GM23338 (cell line): ENCODE data around the gene HOMER1. TPM values are rescaled to one million over a fixed set of nuclear protein-coding genes. Genes with fewer than 3 reads are reported as not detected.

Experiments used
- ATAC-seq: fragments of 200-7000 bp; cut with Tn5 transposase; 3 replicates; pipeline ENCODE4 v1.9.1; 2020
- DNase-seq: peaks from one replicate; pipeline ENCODE4 v3.0.0-alpha.2; 2015; ENCODE audit warnings: low spot score
- H2AFZ ChIP-seq: fragments of 200-600 bp; sonication (generic); 2 replicates; pipeline ENCODE4 v1.8.0; 2016; ENCODE audit warnings: antibody characterized with exemption, mild to moderate bottlenecking, moderate library complexity
- H3F3A ChIP-seq: fragments of 200-600 bp; sonication (generic); replicated peaks from 2 replicates; pipeline ENCODE4 v1.8.0; 2017; ENCODE audit warnings: antibody characterized with exemption, mixed run types, low read depth
- H3K27ac ChIP-seq: fragments of 200-600 bp; sonication (generic); 2 replicates; pipeline ENCODE4 v1.6.1; 2016; ENCODE audit warnings: low read depth
- H3K27me3 ChIP-seq: fragments of 200-600 bp; sonication (generic); 2 replicates; pipeline ENCODE4 v1.8.0; 2016; ENCODE audit warnings: mild to moderate bottlenecking, mixed run types, moderate library complexity; ENCODE audit not compliant: insufficient read depth
- H3K36me3 ChIP-seq: fragments of 200-600 bp; sonication (generic); 2 replicates; pipeline ENCODE4 v1.8.0; 2016; ENCODE audit warnings: mild to moderate bottlenecking; ENCODE audit not compliant: insufficient read depth
- H3K4me1 ChIP-seq: fragments of 200-600 bp; sonication (generic); 2 replicates; pipeline ENCODE4 v1.8.0; 2016; ENCODE audit warnings: mild to moderate bottlenecking, moderate library complexity; ENCODE audit not compliant: insufficient read depth
- H3K4me2 ChIP-seq: fragments of 200-600 bp; sonication (generic); 2 replicates; pipeline ENCODE4 v1.7.1; 2017; ENCODE audit warnings: mixed run types
- H3K4me3 ChIP-seq: fragments of 200-600 bp; sonication (generic); 2 replicates; pipeline ENCODE4 v1.6.1; 2016; ENCODE audit warnings: mixed run types
- H3K79me2 ChIP-seq: fragments of 200-600 bp; sonication (generic); replicated peaks from 2 replicates; pipeline ENCODE4 v1.8.0; 2017; ENCODE audit warnings: mild to moderate bottlenecking; ENCODE audit not compliant: insufficient read depth
- H3K9me2 ChIP-seq: fragments of 200-600 bp; sonication (generic); 2 replicates; pipeline ENCODE4 v1.8.0; 2017; ENCODE audit not compliant: insufficient read depth
- H4K20me1 ChIP-seq: fragments of 200-600 bp; sonication (generic); replicated peaks from 2 replicates; pipeline ENCODE4 v1.8.0; 2017; ENCODE audit warnings: mild to moderate bottlenecking; ENCODE audit not compliant: insufficient read depth
- H3K27ac Mint-ChIP-seq: 2 replicates; pipeline ENCODE4 v1.8.0; 2020; ENCODE audit warnings: inconsistent platforms, mild to moderate bottlenecking, moderate library complexity, mixed read lengths
- H3K27me3 Mint-ChIP-seq: 3 replicates; pipeline ENCODE4 v1.8.0; 2022; ENCODE audit warnings: low read depth, mild to moderate bottlenecking, moderate library complexity, mixed read lengths, inconsistent platforms; ENCODE audit not compliant: insufficient read depth, poor library complexity
- H3K36me3 Mint-ChIP-seq: 3 replicates; pipeline ENCODE4 v1.8.0; 2021; ENCODE audit warnings: low read depth, mild to moderate bottlenecking, inconsistent platforms, moderate library complexity, mixed read lengths
- H3K4me1 Mint-ChIP-seq: 3 replicates; pipeline ENCODE4 v1.8.0; 2020; ENCODE audit warnings: mild to moderate bottlenecking, inconsistent platforms, mixed read lengths
- H3K4me3 Mint-ChIP-seq: 3 replicates; pipeline ENCODE4 v1.8.0; 2021; ENCODE audit warnings: moderate library complexity, mild to moderate bottlenecking, inconsistent platforms, mixed read lengths
- H3K9me3 Mint-ChIP-seq: 3 replicates; pipeline ENCODE4 v1.8.0; 2020; ENCODE audit warnings: moderate library complexity, mild to moderate bottlenecking, inconsistent platforms, mixed read lengths
- CREB1 ChIP-seq: fragments of 250-450 bp; sonication (Bioruptor Pico); IDR thresholded peaks from 2 replicates; pipeline ENCODE4 v1.5.0; 2020; ENCODE audit warnings: low read depth, mild to moderate bottlenecking, moderate library complexity
- CTCF ChIP-seq, 2 experiments: fragments of 200-600 bp in 1 of 2; sonication (generic) in 1 of 2; conservative IDR thresholded peaks; 2 replicates each; pipeline versions ENCODE4 v1.5.1 to v1.6.1; 2016 to 2017; ENCODE audit warnings: antibody characterized with exemption in 2 of 2, low read depth in 2 of 2, mild to moderate bottlenecking in 2 of 2, moderate library complexity in 1 of 2
- ETS1 ChIP-seq: IDR thresholded peaks from 2 replicates; pipeline ENCODE4 v1.6.1; 2016; ENCODE audit warnings: antibody characterized with exemption
- EZH2 ChIP-seq: fragments of 200-600 bp; sonication (generic); IDR thresholded peaks from one replicate; pipeline ENCODE4 v1.8.0; 2017; ENCODE audit warnings: antibody characterized with exemption, mild to moderate bottlenecking, low read depth; ENCODE audit not compliant: unreplicated experiment
- EZH2phosphoT487 ChIP-seq: fragments of 200-600 bp; sonication (generic); IDR thresholded peaks from one replicate; pipeline ENCODE4 v1.8.1; 2018; ENCODE audit warnings: antibody characterized with exemption; ENCODE audit not compliant: unreplicated experiment
- JUNB ChIP-seq: IDR thresholded peaks from one replicate; pipeline ENCODE4 v1.6.1; 2016; ENCODE audit warnings: antibody characterized with exemption; ENCODE audit not compliant: unreplicated experiment
- POLR2AphosphoS5 ChIP-seq: IDR thresholded peaks from 2 replicates; pipeline ENCODE4 v1.6.1; 2016; ENCODE audit warnings: antibody characterized with exemption, low read depth
- STAT1 ChIP-seq: IDR thresholded peaks from one replicate; pipeline ENCODE4 v1.6.1; 2016; ENCODE audit warnings: antibody characterized with exemption; ENCODE audit not compliant: unreplicated experiment
- ZNF114 ChIP-seq: fragments of 250-450 bp; sonication (Bioruptor Pico); IDR thresholded peaks from 2 replicates; pipeline ENCODE4 v1.5.0; 2020; ENCODE audit warnings: mild to moderate bottlenecking, moderate library complexity
- ZNF331 ChIP-seq: fragments of 250-450 bp; sonication (Bioruptor Pico); IDR thresholded peaks from 2 replicates; pipeline ENCODE4 v1.5.0; 2020; ENCODE audit warnings: low read depth, mild to moderate bottlenecking, moderate library complexity
- polyA plus RNA-seq: library from polyadenylated mRNA; unstranded; fragments of >200 nt; fragmentation: Nextera tagmentation; extraction: Ambion mirVana; gene quantifications from 2 replicates; pipeline ENCODE4 v1.2.1, GENCODE V29; 2016
- total RNA-seq: library from RNA; depleted of rRNA; stranded (reverse); fragments of >200 nt; shearing (Covaris generic); gene quantifications from 2 replicates; pipeline ENCODE4 v1.2.3, GENCODE V29; 2014
- TF ChIP-seq, protein P1 (sequence below): fragments of 250-450 bp; sonication (Bioruptor Pico); IDR thresholded peaks from 2 replicates; pipeline ENCODE4 v1.5.0; 2020; ENCODE audit warnings: mild to moderate bottlenecking, moderate library complexity

The HOMER1 gene
- total and polyA plus RNA-seq, 2 experiments from 2014 or later: 45.1 to 80.3 TPM

DNA sequence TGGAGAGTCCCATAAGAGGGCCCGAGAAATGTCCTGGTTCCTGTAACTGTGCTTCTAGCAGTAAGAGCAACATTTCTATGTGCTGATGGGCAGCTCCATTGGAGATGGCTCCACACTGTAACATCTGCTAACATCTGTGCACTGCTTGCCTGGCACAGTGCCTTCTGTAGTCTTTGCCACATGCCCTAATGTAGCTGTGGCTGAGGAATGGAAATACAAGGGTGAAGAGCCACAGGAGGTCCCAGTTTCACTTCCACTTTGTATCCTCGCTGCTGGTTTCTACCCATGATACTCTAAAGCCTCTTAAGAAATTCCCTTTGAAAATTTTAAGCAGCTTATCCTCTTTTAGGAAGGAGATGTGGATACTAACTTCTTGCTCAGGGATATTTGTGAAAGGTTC, 97.4 kb downstream of the HOMER1 start (continued):
- no peak for TF ChIP-seq CTCF (conservative IDR thresholded peaks at IDR 0.05; ENCODE audit: low read depth in 2 of 2)
- TF ChIP-seq STAT1: no peak
- no peak for TF ChIP-seq CREB1 (CRISPR knock-in tag)

- no peaks in the 10 kb centered on the region for H3K4me1 ChIP-seq
- no peak overlapping the region for H3K4me2 ChIP-seq
- TF ChIP-seq ETS1 (no peak), CTCF (conservative IDR thresholded peaks at IDR 0.05; ENCODE audit: low read depth in 2 of 2) (no peak), JUNB (no peak), EZH2phosphoT487 (no peak), ZNF331 (CRISPR knock-in tag) (no peak), EZH2 (no peak), STAT1 (no peak), CREB1 (CRISPR knock-in tag) (no peak), ZNF114 (CRISPR knock-in tag) (no peak), POLR2AphosphoS5 (no peak)
- TF ChIP-seq, protein P1, sequence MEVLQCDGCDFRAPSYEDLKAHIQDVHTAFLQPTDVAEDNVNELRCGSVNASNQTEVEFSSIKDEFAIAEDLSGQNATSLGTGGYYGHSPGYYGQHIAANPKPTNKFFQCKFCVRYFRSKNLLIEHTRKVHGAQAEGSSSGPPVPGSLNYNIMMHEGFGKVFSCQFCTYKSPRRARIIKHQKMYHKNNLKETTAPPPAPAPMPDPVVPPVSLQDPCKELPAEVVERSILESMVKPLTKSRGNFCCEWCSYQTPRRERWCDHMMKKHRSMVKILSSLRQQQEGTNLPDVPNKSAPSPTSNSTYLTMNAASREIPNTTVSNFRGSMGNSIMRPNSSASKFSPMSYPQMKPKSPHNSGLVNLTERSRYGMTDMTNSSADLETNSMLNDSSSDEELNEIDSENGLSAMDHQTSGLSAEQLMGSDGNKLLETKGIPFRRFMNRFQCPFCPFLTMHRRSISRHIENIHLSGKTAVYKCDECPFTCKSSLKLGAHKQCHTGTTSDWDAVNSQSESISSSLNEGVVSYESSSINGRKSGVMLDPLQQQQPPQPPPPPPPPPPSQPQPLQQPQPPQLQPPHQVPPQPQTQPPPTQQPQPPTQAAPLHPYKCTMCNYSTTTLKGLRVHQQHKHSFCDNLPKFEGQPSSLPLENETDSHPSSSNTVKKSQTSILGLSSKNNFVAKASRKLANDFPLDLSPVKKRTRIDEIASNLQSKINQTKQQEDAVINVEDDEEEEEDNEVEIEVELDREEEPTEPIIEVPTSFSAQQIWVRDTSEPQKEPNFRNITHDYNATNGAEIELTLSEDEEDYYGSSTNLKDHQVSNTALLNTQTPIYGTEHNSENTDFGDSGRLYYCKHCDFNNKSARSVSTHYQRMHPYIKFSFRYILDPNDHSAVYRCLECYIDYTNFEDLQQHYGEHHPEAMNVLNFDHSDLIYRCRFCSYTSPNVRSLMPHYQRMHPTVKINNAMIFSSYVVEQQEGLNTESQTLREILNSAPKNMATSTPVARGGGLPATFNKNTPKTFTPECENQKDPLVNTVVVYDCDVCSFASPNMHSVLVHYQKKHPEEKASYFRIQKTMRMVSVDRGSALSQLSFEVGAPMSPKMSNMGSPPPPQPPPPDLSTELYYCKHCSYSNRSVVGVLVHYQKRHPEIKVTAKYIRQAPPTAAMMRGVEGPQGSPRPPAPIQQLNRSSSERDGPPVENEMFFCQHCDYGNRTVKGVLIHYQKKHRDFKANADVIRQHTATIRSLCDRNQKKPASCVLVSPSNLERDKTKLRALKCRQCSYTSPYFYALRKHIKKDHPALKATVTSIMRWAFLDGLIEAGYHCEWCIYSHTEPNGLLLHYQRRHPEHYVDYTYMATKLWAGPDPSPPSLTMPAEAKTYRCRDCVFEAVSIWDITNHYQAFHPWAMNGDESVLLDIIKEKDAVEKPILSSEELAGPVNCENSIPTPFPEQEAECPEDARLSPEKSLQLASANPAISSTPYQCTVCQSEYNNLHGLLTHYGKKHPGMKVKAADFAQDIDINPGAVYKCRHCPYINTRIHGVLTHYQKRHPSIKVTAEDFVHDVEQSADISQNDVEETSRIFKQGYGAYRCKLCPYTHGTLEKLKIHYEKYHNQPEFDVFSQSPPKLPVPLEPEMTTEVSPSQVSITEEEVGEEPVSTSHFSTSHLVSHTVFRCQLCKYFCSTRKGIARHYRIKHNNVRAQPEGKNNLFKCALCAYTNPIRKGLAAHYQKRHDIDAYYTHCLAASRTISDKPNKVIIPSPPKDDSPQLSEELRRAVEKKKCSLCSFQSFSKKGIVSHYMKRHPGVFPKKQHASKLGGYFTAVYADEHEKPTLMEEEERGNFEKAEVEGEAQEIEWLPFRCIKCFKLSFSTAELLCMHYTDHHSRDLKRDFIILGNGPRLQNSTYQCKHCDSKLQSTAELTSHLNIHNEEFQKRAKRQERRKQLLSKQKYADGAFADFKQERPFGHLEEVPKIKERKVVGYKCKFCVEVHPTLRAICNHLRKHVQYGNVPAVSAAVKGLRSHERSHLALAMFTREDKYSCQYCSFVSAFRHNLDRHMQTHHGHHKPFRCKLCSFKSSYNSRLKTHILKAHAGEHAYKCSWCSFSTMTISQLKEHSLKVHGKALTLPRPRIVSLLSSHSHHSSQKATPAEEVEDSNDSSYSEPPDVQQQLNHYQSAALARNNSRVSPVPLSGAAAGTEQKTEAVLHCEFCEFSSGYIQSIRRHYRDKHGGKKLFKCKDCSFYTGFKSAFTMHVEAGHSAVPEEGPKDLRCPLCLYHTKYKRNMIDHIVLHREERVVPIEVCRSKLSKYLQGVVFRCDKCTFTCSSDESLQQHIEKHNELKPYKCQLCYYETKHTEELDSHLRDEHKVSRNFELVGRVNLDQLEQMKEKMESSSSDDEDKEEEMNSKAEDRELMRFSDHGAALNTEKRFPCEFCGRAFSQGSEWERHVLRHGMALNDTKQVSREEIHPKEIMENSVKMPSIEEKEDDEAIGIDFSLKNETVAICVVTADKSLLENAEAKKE (CRISPR knock-in tag): no peak
Measured at GRCh38 chr5:79413112-79413511, 100.8 kb downstream of the HOMER1 start.

More at GRCh38 chr5:79413112-79413511, 100.8 kb downstream of the HOMER1 start:
- Histone ChIP-seq H3K79me2 (no peaks in the 10 kb centered on the region), H3K9me2 (no peaks in the 10 kb centered on the region; the same call in 1 of the 2 replicates), H3K36me3 (peaks cover 8% of the 10 kb centered on the region; the same call in 1 of the 2 replicates), H3K27ac (no peak overlapping the region), H4K20me1 (0 out of 2 replicates have a peak, but pooled peaks cover 2% of the 10 kb centered on the region), H3F3A (no peaks in the 10 kb centered on the region), H3K4me3 (no peak overlapping the region), H2AFZ (no peak overlapping the region), H3K27me3 (no peaks in the 10 kb centered on the region)
- DNase-seq (no peak), ATAC-seq (no peak)
- no peaks in the 10 kb centered on the region for H3K4me1 Mint-ChIP-seq
- H3K27me3 Mint-ChIP-seq: no peaks in the 10 kb centered on the region
- peaks cover 9% of the 10 kb centered on the region; the same call in 2 of the 3 replicates for H3K9me3 Mint-ChIP-seq
- H3K36me3 Mint-ChIP-seq: peaks cover 24% of the 10 kb centered on the region
- H3K4me3 Mint-ChIP-seq: no peak overlapping the region
- no peak overlapping the region for H3K27ac Mint-ChIP-seq
